ENCODE data around the gene PPP2R2C.

DNA sequence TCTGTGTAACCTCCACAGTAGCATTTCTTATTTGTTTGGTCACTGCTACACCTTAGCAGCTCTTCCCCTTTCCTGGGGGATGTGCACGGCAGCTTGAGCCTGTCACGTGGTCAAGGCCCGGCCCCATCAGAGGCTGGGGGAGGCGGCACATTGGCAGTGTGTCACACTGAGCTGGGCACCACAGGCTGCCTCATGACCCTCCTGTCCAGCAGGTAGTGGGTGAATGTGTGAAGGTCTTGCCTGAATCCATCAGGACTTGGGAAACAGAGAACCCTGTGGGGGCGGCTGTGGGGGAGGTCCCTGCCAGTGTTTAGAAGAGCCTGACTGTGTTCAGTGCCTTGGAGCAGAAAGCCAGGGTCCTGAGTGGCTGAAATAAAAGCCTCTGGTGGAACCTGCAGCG lies 169.5 kb downstream of the PPP2R2C start:
- no peak for TF ChIP-seq TAF1 (IDR thresholded peaks at IDR 0.05; ENCODE audit: low read depth, low read length)
- TF ChIP-seq POLR2AphosphoS5 (IDR thresholded peaks at IDR 0.05; ENCODE audit: low read depth, low read length): no peak
- TF ChIP-seq POLR2A (IDR thresholded peaks at IDR 0.05; ENCODE audit: low read depth, low read length): no peak
- TF ChIP-seq SPI1 (IDR thresholded peaks at IDR 0.05; ENCODE audit: low read depth, low read length): no peak
